Neuronal stem cell (in vitro differentiated cells): ENCODE data around the gene CCDC9.
"Not testable (repeated sequence)": the region's sequence is repeated elsewhere in the genome, so short reads cannot be mapped to it uniquely, and the experiment has no call there.

Experiments used
- DNase-seq: peaks from one replicate; pipeline ENCODE4 v3.0.0-alpha.2; 2013; ENCODE audit warnings: low spot score
- H2AFZ ChIP-seq: one replicate; pipeline ENCODE4 v1.6.1; 2013; ENCODE audit warnings: mild to moderate bottlenecking, low read length, inconsistent platforms
- H2AK5ac ChIP-seq: 2 replicates; pipeline ENCODE4 v1.6.1; 2013; ENCODE audit warnings: low read depth, mild to moderate bottlenecking, inconsistent platforms, low read length, moderate library complexity, mixed read lengths
- H2BK120ac ChIP-seq: 2 replicates; pipeline ENCODE4 v1.6.1; 2013; ENCODE audit warnings: low read depth, mild to moderate bottlenecking, inconsistent platforms, low read length, moderate library complexity, mixed read lengths
- H2BK12ac ChIP-seq: one replicate; pipeline ENCODE4 v1.6.1; 2013; ENCODE audit warnings: low read length, inconsistent platforms
- H2BK15ac ChIP-seq: 2 replicates; pipeline ENCODE4 v1.6.1; 2013; ENCODE audit warnings: mild to moderate bottlenecking, low read length, inconsistent platforms, mixed read lengths
- H2BK5ac ChIP-seq: one replicate; pipeline ENCODE4 v1.6.1; 2013; ENCODE audit warnings: inconsistent platforms, mild to moderate bottlenecking, low read length, moderate library complexity
- H3K14ac ChIP-seq: one replicate; pipeline ENCODE4 v1.6.1; 2013; ENCODE audit warnings: low read length, inconsistent platforms
- H3K18ac ChIP-seq: 2 replicates; pipeline ENCODE4 v1.6.1; 2013; ENCODE audit warnings: low read length, inconsistent platforms
- H3K23ac ChIP-seq: 2 replicates; pipeline ENCODE4 v1.6.1; 2013; ENCODE audit warnings: low read depth, mild to moderate bottlenecking, mixed read lengths, low read length, inconsistent platforms; ENCODE audit not compliant: poor library complexity
- H3K27ac ChIP-seq: replicated peaks from 3 replicates; pipeline ENCODE4 v1.5.1; 2013; ENCODE audit warnings: low read length, inconsistent platforms
- H3K27me3 ChIP-seq, 3 experiments: 2 replicates each; pipeline ENCODE4 v1.6.1; 2013; ENCODE audit warnings: low read length in 3 of 3, mild to moderate bottlenecking in 2 of 3, inconsistent platforms in 1 of 3, low read depth in 1 of 3, mixed read lengths in 1 of 3, moderate library complexity in 1 of 3; ENCODE audit not compliant: control insufficient read depth in 3 of 3, insufficient read depth in 3 of 3
- H3K36me3 ChIP-seq, 2 donors: replicated peaks in 1 of 2; 2 replicates each; pipeline ENCODE4 v1.6.1; 2013; ENCODE audit warnings: low read length in 2 of 2; ENCODE audit not compliant: control insufficient read depth in 2 of 2, insufficient read depth in 2 of 2
- H3K4ac ChIP-seq: 2 replicates; pipeline ENCODE4 v1.6.1; 2013; ENCODE audit warnings: inconsistent platforms, mild to moderate bottlenecking, low read length, moderate library complexity
- H3K4me1 ChIP-seq, 2 donors: 1 replicate in 1 of 2; 2 replicates in 1 of 2; pipeline ENCODE4 v1.6.1; 2013; ENCODE audit warnings: low read length in 2 of 2, low read depth in 1 of 2; ENCODE audit not compliant: control insufficient read depth in 2 of 2, insufficient read depth in 1 of 2
- H3K4me2 ChIP-seq: one replicate; pipeline ENCODE4 v1.6.1; 2013; ENCODE audit warnings: mild to moderate bottlenecking, low read length, inconsistent platforms; ENCODE audit not compliant: insufficient read depth, poor library complexity, severe bottlenecking
- H3K4me3 ChIP-seq, 2 donors: 2 replicates each; pipeline ENCODE4 v1.5.1; 2013; ENCODE audit warnings: low read length in 2 of 2, mild to moderate bottlenecking in 2 of 2, inconsistent platforms in 1 of 2, moderate library complexity in 1 of 2
- H3K79me1 ChIP-seq: one replicate; pipeline ENCODE4 v1.6.1; 2013; ENCODE audit warnings: low read depth, mild to moderate bottlenecking, inconsistent platforms, low read length, moderate library complexity
- H3K9ac ChIP-seq: one replicate; pipeline ENCODE4 v1.6.1; 2013; ENCODE audit warnings: mild to moderate bottlenecking, low read depth, low read length, inconsistent platforms; ENCODE audit not compliant: poor library complexity
- H3K9me3 ChIP-seq, 2 donors: replicated peaks in 1 of 2; 2 replicates each; pipeline versions ENCODE3 to v1.6.1; 2013; ENCODE audit warnings: low read length in 2 of 2, mild to moderate bottlenecking in 2 of 2, inconsistent platforms in 1 of 2, low read depth in 1 of 2, mixed read lengths in 1 of 2, moderate library complexity in 1 of 2; ENCODE audit not compliant: control insufficient read depth in 2 of 2, insufficient read depth in 1 of 2
- H4K8ac ChIP-seq: one replicate; pipeline ENCODE4 v1.6.1; 2013; ENCODE audit warnings: low read depth, mild to moderate bottlenecking, inconsistent platforms, low read length, moderate library complexity
- H4K91ac ChIP-seq: one replicate; pipeline ENCODE4 v1.6.1; 2013; ENCODE audit warnings: low read length, low read depth, mild to moderate bottlenecking, inconsistent platforms; ENCODE audit not compliant: poor library complexity
- WGBS, 2 donors: extraction: QIAGEN DNeasy Blood & Tissue Kit; methylation state at CpG; one replicate each; pipeline ENCODE4 v1.1.7; 2013; ENCODE audit warnings: missing lambda C conversion rate in 2 of 2, mixed read lengths in 1 of 2; ENCODE audit not compliant: insufficient read length in 2 of 2, insufficient replicate concordance in 1 of 2; ENCODE audit errors: extremely low coverage in 2 of 2; 5-methylcytosine and 5-hydroxymethylcytosine counted together

CCDC9 gene

DNA sequence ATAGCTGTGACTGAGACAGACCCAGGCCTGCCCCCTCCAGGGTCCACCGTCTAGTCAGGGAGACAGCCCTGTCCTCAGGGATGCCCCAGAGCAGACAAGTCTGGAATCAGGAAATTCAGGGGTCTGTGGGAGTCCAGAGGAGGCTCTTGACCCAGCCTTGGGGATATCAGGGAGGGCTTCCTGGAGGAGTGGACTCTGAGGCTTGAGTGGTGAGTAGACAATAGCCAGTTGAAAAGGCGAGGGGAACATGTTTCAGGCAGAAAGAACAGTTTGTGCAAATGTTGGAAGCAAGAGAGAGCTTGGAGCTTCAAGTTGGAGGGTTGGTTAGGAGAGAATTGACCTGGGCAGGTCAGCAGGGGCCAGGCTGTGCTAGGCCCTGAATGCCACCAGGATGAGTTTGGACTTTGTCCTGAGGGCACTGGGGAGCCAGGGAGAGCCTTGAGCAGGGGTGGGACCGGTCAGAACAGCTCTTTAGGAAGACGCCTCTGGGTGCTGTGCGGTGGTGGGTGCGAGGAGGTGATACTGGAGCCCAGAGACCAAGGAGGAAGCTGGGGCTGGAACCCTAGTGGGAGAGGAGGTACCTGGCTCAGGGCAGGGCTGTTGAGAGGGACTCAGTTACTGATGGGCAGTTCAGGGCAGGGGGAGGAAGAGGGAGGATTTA lies 2.7 kb downstream of the CCDC9 start:
- H2AK5ac ChIP-seq = no peak overlapping the region
- DNase-seq = no peak
- no peak overlapping the region for H3K4ac ChIP-seq
- no peak overlapping the region for H3K9ac ChIP-seq
- H3K27ac ChIP-seq = no peak overlapping the region
- H3K9me3 ChIP-seq = peaks cover 0 to 2% of the 10 kb centered on the region in 2 donors
- H2BK120ac ChIP-seq = peak overlapping the region; percentile 37
- no peak overlapping the region for H3K4me2 ChIP-seq
- H2BK15ac ChIP-seq = no peak overlapping the region
- H3K27me3 ChIP-seq = no peaks in the 10 kb centered on the region
- H4K91ac ChIP-seq = no peak overlapping the region
- H3K14ac ChIP-seq = no peak overlapping the region
- peak overlapping the region in 1 of 2 donors; percentile 43 for H3K4me3 ChIP-seq
- H2AFZ ChIP-seq = no peak overlapping the region
- H3K79me1 ChIP-seq = peaks cover 6% of the 10 kb centered on the region
- WGBS, 2 donors = no CpG with 5 or more reads among the region's 6 CpGs
- no peak overlapping the region for H3K18ac ChIP-seq
- H4K8ac ChIP-seq = no peak overlapping the region
- no peak overlapping the region for H3K23ac ChIP-seq
- peaks cover 8% of the 10 kb centered on the region in 2 donors for H3K4me1 ChIP-seq
- H2BK12ac ChIP-seq = no peak overlapping the region
- no peak overlapping the region for H2BK5ac ChIP-seq
- H3K36me3 ChIP-seq = peaks cover 36 to 48% of the 10 kb centered on the region in 2 donors

DNA sequence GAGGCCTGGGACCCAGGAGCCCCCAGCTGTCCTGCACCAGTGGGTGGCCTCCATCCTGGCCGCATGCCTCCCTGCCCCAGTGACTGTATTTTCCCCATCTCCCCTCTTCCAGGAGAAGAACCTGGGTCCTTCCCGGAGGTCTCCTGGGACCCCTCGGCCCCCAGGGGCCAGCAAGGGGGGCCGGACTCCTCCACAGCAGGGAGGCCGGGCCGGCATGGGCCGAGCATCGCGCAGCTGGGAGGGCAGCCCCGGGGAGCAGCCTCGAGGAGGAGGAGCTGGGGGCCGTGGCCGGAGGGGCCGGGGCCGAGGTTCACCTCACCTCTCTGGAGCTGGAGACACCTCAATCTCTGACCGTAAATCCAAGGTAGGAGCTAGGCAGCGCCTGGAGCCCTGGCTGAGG lies 4.2 kb downstream of the CCDC9 start:
- Histone ChIP-seq H3K9me3 (peaks cover 0 to 2% of the 10 kb centered on the region in 2 donors), H3K4ac (no peak overlapping the region), H4K91ac (no peak overlapping the region), H3K14ac (no peak overlapping the region), H3K9ac (no peak overlapping the region), H2BK5ac (no peak overlapping the region), H2AK5ac (no peak overlapping the region), H3K79me1 (peaks cover 7% of the 10 kb centered on the region), H2BK12ac (no peak overlapping the region), H2BK15ac (no peak overlapping the region), H3K4me2 (no peak overlapping the region), H3K23ac (peak overlapping the region; percentile 85), H3K18ac (no peak overlapping the region), H3K27me3 (no peaks in the 10 kb centered on the region), H3K27ac (no peak overlapping the region), H4K8ac (no peak overlapping the region), H2AFZ (no peak overlapping the region), H3K4me3 (no peak overlapping the region), H3K4me1 (peaks cover 8% of the 10 kb centered on the region in 2 donors), H3K36me3 (peaks cover 47 to 62% of the 10 kb centered on the region in 2 donors), H2BK120ac (no peak overlapping the region)
- no peak for DNase-seq
- WGBS, 2 donors = no CpG with 5 or more reads among the region's 17 CpGs

DNA sequence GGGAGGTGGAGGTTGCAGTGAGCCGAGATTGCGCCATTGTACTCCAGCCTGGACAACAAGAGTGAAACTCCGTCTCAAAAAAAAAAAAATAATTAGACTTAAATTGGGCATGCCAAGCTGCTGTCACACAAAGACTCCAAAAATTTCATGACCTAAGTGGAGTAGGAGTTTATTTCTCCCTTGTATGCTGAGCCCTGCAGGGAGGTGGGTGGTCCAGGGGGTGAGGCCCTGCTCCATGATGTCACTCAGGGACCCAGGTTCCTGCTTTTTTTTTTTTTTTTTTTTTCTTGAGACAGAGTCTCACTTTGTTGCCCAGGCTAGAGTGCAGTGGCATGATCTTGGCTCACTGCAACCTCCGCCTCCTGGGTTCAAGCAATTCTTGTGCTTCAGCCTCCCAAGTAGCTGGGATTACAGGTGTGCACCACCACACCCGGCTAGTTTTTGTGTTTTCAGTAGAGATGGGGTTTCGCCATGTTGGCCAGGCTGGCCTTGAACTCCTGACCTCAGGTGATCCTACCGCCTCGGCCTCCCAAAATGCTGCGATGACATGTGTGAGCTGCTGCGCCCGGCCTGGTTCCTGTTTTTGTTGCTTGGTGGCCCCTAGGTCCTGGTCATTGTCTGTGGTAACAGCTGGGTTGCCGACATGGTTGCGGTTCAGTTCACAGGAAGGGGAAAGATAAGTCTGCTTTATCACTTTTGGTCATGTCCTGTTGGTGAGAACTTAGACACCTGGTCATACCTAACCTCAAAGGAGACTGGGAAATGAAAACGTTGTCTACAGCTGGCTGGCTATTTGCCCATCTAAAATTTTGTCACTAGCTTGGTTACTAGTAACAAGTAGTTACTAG lies 5.8 kb downstream of the CCDC9 start:
- H3K14ac ChIP-seq, H3K9ac ChIP-seq, H2BK15ac ChIP-seq, H3K4me3 ChIP-seq, H4K8ac ChIP-seq, H2AFZ ChIP-seq, H2BK120ac ChIP-seq, H3K4ac ChIP-seq, H3K27me3 ChIP-seq, H2BK5ac ChIP-seq, H2AK5ac ChIP-seq, H3K23ac ChIP-seq, H4K91ac ChIP-seq, H3K4me1 ChIP-seq, H3K18ac ChIP-seq, DNase-seq, H3K4me2 ChIP-seq, H3K27ac ChIP-seq, H2BK12ac ChIP-seq, H3K9me3 ChIP-seq: not testable (repeated sequence)
- peaks cover 53 to 74% of the 10 kb centered on the region in 2 donors for H3K36me3 ChIP-seq
- H3K79me1 ChIP-seq = peaks cover 14% of the 10 kb centered on the region
- WGBS, 2 donors = no CpG with 5 or more reads among the region's 14 CpGs

DNA sequence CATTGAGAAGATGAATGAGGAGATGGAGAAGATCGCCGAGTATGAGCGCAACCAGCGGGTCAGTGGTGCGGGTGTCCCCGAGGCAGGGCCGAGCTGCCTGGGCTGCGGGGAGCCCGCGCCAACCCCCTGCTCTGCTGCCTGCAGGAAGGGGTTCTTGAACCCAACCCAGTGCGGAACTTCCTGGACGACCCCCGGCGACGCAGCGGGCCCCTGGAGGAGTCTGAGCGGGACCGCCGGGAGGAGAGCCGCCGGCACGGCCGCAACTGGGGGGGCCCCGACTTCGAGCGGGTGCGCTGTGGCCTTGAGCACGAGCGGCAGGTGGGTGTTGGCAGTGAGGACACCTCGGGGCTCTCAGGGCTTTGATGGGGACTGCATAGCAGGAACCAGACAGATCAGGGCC lies 8.3 kb downstream of the CCDC9 start:
- Histone ChIP-seq H3K4ac (no peak overlapping the region), H2AFZ (no peak overlapping the region), H3K14ac (no peak overlapping the region), H3K9ac (no peak overlapping the region), H3K9me3 (peaks cover 0 to 5% of the 10 kb centered on the region in 2 donors), H4K91ac (no peak overlapping the region), H4K8ac (no peak overlapping the region), H3K4me1 (no peaks in the 10 kb centered on the region), H3K27ac (no peak overlapping the region), H2BK5ac (peak overlapping the region; percentile 24), H3K4me2 (no peak overlapping the region), H3K27me3 (no peaks in the 10 kb centered on the region), H2BK12ac (no peak overlapping the region), H3K18ac (no peak overlapping the region), H2BK15ac (no peak overlapping the region), H2BK120ac (no peak overlapping the region), H3K36me3 (peaks cover 46 to 80% of the 10 kb centered on the region in 2 donors), H3K79me1 (peaks cover 18% of the 10 kb centered on the region), H3K4me3 (no peak overlapping the region), H3K23ac (no peak overlapping the region), H2AK5ac (no peak overlapping the region)
- DNase-seq = no peak
- WGBS, 2 donors = no CpG with 5 or more reads among the region's 30 CpGs
